SHP77 treated with DMSO at 0.1 percent for 48 hours (cell line): Measurements from ENCODE around the gene VAV2.

ENCODE experiments used
- DNase-seq: peaks from one replicate; lab custom pipeline; 2025; lab: John Stamatoyannopoulos, UW

VAV2 gene

GRCh38 chr9:133780962-133781827 lies 210.9 kb downstream of the VAV2 start:
- no peak for DNase-seq

- no peak for DNase-seq
These were observed 211.6 kb downstream of the VAV2 start for GRCh38 chr9:133780404-133780945.

GRCh38 chr9:133779516-133780403 lies 212.4 kb downstream of the VAV2 start:
- no peak for DNase-seq

- DNase-seq, result no peak
These were observed 213.0 kb downstream of the VAV2 start for GRCh38 chr9:133779081-133779480.

- no peak for DNase-seq
These were observed 213.6 kb downstream of the VAV2 start for GRCh38 chr9:133778336-133779013.

GRCh38 chr9:133777871-133778270 lies 214.3 kb downstream of the VAV2 start:
- no peak for DNase-seq

- no peak for DNase-seq
These were observed 214.9 kb downstream of the VAV2 start for GRCh38 chr9:133777068-133777791.

GRCh38 chr9:133775951-133776905 lies 215.9 kb downstream of the VAV2 start:
- DNase-seq, result no peak

GRCh38 chr9:133775291-133775690 lies 216.8 kb downstream of the VAV2 start:
- DNase-seq, result no peak

- DNase-seq, result no peak
These were observed 217.3 kb downstream of the VAV2 start for GRCh38 chr9:133774799-133775198.

- no peak for DNase-seq
These were observed 218.1 kb downstream of the VAV2 start for GRCh38 chr9:133773889-133774655.

GRCh38 chr9:133772581-133772980 lies 219.5 kb downstream of the VAV2 start:
- DNase-seq, result no peak

GRCh38 chr9:133771486-133772482 lies 220.3 kb downstream of the VAV2 start:
- no peak for DNase-seq

- no peak for DNase-seq
These were observed 221.9 kb downstream of the VAV2 start for GRCh38 chr9:133770076-133770777.

GRCh38 chr9:133769511-133770075 lies 222.5 kb downstream of the VAV2 start:
- no peak for DNase-seq

- DNase-seq, result no peak
These were observed 223.1 kb downstream of the VAV2 start for GRCh38 chr9:133768859-133769510.
